Vagina (tissue), 2 donors: ENCODE results near the gene ADAT1.

Source experiments
- POLR2A ChIP-seq, 2 donors: fragments of 450-650 bp; IDR thresholded peaks; one replicate each; pipeline ENCODE4 v1.6.1; 2017; ENCODE audit warnings: antibody characterized with exemption in 2 of 2, mild to moderate bottlenecking in 2 of 2, moderate library complexity in 2 of 2
- TF ChIP-seq, protein P1 (sequence below), 3 experiments: fragments of 450-650 bp in 2 of 3; fragments of 200-600 bp in 1 of 3; sonication (generic) in 1 of 3; IDR thresholded peaks; one replicate each; pipeline ENCODE4 v1.5.1; 2017 to 2019; ENCODE audit warnings: antibody characterized with exemption in 3 of 3, mild to moderate bottlenecking in 2 of 3, moderate library complexity in 2 of 3

GRCh38 chr16:75576384-75576811, 46.7 kb downstream of the ADAT1 start:
- TF ChIP-seq, protein P1, sequence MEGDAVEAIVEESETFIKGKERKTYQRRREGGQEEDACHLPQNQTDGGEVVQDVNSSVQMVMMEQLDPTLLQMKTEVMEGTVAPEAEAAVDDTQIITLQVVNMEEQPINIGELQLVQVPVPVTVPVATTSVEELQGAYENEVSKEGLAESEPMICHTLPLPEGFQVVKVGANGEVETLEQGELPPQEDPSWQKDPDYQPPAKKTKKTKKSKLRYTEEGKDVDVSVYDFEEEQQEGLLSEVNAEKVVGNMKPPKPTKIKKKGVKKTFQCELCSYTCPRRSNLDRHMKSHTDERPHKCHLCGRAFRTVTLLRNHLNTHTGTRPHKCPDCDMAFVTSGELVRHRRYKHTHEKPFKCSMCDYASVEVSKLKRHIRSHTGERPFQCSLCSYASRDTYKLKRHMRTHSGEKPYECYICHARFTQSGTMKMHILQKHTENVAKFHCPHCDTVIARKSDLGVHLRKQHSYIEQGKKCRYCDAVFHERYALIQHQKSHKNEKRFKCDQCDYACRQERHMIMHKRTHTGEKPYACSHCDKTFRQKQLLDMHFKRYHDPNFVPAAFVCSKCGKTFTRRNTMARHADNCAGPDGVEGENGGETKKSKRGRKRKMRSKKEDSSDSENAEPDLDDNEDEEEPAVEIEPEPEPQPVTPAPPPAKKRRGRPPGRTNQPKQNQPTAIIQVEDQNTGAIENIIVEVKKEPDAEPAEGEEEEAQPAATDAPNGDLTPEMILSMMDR (IDR thresholded peaks at IDR 0.05), result no peak
- TF ChIP-seq POLR2A (IDR thresholded peaks at IDR 0.05), result no peak
